Anterior cingulate cortex (tissue), 58 donors: ENCODE results near the gene CDH13.
A peak's percentile ranks its signal among the peaks of the same experiment; 100 is the strongest.

Experiments used
- DNase-seq, 58 donors: peaks; one replicate each; lab custom pipeline; 2025; lab: John Stamatoyannopoulos, UW

The CDH13 gene

DNA sequence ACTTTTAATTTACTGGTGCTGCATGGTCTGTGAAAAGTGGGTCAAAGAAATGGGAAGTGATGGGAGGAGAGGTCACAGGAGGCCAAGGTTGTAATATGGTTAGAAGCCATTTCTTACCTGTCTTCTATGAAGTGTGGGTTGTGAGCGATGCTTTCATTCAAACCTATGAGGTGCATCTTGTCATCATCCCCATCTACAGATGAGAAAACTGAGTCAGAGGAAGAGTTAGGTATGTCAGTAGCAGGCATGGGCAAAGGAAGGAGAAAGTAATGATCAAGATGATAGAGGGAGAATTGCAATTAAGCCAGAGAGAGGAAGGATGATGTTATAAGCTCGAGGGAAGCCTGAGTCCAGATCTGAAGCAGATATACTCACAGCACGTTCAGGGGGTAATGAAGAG is 19.7 kb downstream of the CDH13 start:
- DNase-seq = no peak

DNA sequence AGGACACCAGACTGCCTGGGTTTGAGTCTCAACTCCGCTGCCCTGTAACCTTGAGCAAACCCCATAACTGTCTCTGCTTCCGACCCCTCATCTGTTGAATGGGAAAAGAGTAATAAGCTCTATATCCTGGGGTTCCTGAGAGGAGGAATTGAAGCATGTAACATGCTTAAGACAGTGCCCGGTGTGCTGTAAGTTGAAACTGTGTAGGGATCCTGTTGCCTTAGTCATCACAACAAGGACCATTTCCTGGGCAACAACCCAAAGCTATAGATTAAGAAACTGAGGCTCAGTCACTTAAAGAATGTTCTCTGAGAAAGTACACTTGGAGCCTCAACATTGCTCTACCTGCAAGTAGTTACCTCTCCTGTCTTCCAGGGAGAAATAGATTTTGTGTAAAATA is 23.0 kb downstream of the CDH13 start:
- DNase-seq = no peak

DNA sequence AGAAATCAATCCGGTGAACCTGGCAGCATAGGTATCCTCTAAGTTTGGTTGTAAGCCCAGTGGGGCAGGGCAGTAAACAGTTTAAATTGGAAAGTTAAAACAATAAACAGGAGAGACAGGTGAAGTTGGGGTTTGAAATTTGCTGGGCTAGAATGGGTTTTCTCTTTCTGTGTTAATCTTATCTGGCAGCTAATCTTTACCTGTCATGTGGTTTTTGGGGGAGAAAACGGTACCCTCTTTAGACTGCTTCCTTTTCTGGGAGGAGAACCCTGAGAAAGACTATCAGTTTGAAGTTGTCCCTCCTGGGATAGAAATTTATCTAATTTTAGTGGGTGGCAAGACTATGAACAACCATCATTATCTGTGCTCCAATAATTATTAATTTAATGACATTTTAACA is 24.0 kb downstream of the CDH13 start:
- no peak for DNase-seq

DNA sequence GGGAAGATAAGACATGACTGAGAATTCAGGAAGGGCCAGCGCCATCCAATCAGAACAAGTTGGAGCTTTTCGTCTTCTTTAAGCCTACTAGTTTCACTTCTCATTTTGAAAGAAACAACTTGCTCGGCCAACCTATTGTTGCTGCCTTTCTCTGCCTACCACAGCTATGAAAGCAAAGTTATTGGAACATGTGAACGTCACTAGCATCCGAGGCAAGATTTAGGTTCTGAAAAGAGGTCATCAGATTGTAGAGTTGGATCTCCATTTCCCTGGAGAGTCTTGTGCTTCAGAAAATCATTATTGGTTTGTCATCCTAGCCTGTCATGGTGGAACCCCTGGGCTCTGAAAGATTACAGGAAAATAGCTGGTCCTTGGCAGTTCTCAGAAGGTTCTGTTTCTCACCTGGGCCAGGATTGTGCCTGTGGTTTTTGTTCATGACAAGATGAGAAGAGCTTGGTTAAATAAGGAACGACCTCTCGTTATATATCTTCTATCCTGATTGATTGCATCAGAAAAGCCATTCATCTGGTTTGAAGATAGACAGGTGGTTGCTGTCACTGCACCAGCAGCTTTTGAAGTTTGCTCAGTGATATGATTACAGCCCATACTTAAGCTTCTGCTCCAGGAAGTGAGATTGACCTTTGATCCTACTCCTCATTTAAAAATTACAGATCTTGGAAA is 25.3 kb downstream of the CDH13 start:
- no peak for DNase-seq

DNA sequence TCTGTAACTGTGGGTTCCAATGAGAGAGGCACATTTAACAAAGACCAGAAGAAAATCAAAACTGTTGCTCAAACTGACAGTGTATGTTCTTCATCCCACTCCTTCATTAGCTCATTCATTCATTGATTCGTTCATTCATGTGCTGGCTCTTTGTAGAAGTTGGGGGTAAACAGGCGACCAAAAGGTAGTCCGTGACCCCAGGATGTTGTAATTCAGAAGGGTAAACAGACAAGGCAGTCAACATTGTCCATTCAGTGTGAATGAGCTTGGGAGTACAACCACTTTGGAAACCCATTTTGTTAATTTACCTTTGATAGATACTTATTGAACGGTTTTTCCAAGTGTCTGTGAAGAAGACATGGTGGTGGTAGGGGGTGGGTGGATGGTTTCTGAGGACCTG is 26.1 kb downstream of the CDH13 start:
- no peak for DNase-seq

DNA sequence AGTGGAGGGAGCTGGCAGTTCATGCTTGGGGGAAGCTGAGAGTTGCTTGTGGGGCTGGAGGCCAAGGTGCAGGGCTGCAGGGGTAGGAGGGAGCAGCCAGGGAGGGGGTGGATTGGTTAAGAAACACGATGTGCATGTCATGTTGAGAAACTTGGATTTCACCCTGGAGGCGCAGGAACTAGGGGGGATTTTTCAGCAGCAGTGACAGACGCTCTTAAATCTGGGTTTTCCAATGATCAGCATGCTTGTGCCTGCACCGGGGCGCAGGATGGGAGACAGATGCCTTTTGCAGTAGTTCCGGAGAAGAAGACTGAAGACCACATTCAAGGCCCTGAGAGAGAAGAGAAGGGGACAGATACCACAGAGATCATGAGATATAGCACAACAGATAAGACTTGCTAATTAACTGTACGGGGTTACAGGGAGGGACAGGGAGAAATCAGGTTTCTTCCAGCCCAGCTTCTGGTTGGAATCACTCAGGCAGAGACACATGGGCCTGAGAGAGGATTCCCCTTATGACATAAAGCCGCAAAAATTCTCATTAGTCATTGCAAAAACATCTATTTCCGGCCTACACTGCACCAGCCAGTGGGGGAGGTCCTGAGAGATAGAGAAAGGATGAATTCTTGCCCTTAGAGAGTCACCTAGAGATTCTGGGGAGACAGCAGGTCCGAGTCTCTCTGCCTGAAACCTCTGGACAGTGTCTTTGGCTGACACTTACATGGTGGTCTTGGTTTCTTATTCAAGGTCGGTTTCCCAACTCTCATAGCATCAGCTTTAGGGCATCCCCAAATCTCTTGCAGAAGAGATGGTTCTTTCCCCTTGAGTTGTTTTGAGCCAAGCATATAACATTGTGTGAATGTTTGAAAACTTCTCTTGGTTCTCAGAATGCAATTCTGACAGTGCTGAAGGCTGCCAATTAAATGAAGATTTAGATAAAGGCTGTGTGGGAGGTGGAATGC is 27.1 kb downstream of the CDH13 start:
- no peak for DNase-seq

DNA sequence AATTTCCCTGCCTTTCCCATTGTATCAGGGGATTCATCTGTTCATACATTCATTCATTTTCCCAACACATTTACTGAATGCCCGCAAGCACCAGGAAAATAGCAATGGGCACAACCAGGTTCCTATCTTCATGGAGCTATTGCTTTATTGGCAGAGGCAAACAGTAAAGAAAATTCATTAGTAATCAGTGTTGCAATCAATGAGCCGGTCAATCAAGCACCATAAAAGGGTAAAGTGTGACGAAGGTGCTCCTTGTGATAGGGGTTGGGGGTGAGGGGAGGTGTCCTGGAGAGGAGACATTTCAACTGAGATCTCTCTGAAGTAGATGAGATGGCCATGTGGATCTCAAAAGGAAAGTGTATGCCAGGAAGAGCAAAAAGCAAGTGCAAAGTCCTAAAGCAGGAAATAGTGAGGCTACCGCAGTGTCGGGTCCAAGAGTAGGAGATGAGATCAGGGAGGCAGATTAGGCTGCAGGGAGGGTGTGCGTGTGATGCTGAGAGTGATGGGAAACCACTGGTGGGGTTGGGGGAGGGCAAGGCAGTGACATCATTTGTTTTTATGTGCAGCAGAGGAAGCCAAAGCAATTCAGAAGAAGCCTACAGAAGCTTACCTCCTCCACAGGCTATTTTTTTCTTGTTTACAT is 28.4 kb downstream of the CDH13 start:
- peak in 1 of 58 donors; percentile 4 for DNase-seq

DNA sequence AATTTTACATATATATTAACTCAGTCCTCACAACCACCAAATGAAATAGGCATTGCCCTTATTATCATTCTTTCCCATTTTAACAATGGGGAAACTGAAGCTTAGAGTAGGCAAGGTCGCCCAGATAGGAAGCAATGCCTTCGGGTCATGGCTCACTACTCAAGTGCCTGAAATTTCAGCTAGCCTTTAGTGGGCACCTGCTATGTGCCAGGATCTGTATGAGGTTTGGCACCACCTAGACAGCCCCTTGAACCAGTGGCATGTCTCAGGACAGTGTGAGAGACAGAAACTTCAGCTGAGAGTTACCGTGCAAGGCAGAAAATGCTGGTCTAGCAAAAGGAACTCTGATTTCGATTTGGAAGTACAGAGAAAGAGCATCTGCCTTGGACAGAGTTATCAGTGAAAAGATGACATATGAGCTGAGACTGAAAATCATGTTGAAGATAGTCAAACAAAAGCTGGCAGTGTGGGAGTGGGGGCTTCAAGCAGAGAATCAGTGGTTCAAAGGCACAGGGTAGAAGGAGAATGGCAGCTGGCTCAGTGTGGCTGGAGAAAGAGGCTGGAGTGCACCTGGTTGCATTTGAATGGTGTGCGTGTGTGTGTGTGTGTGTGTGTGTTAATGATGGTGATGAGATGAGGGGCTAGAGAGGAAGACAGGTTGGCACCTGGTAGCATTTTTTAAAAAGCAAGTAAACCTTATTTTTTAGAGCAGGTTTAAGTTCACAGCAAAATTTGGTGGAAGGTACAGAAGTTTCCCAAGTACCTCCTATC is 29.1 kb downstream of the CDH13 start:
- no peak for DNase-seq

DNA sequence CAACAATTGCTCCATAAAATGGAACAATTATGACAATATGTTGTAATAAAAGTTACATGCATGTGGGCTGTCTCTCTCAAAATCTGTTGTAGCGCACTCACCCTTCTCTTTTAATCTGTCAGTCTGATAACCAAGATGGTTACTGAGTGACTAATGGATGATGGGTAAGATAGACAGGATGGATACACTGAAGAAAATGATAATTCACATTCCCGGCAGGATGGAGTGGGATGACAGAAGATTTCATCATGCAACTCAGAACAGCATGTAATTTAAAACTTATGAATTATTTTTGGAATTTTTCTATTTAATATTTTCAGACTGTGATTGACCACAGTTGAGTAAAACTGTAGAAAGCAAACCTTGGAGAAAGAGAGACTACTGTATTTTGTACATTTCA is 30.5 kb downstream of the CDH13 start:
- no peak for DNase-seq

DNA sequence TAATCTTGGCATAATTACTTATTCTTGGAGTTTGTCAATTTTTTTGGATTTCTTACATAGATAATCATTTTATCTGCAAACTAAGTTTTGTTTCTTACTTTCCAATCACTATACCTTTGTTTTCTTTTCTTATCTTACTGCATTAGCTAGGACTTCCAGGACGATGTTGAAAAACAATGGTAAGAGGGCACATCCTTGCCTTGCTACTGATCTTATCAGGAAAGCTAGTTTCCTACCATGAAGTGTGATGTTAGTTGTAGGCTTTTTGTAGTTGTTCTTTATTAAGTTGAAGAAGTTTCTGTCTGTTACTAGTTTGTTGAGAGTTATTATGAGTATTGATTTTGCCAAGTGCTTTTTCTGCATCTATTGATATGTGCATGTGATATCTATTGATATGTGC is 31.0 kb downstream of the CDH13 start:
- DNase-seq = no peak

DNA sequence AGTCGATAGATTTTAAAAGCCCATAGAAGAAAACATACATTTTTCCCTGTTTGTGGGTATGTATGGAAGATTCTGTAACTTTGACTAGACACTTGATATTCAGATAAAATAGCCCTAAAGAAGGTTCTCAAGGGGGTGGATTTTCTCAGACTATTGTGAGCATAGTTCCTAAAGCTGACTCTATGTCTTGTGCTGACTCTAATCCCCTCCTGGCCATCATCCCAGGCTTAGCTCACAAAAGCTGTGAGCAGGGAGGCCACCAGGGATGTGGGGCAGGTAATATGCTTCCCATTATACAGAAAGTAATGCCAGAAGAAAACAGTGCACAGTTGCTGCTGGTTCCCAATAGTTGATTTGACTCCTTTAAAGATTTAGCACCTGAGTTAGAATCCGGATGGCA is 32.0 kb downstream of the CDH13 start:
- no peak for DNase-seq

DNA sequence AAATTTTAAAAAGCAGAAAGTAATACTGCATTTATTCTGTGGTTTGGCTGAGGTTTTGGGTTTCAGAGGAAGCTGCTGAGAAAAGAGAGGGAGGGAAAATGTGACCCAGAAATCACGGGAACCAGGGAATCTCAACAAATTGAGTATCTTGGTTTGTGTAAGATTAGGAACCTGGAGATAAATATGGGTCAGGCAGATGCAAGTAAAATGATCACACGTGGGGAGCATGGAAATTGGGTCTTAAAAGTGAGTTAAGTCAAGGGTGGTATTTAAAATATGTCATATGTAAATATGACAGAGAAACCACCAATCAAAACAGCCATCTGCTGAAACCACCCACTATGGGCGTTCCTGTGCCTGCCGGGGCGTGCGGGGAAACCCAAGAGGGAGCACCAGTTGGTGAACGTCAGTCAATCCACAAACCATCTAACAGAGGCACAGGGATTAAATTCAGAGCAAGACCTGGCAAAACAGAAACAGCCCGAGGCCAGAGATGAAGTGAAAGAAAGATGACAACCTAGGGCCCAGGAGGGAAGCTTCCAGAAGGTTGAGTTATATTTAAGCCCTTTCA is 33.4 kb downstream of the CDH13 start:
- peak in 5 of 58 donors; percentile 2 to 20 (median 8) for DNase-seq

DNA sequence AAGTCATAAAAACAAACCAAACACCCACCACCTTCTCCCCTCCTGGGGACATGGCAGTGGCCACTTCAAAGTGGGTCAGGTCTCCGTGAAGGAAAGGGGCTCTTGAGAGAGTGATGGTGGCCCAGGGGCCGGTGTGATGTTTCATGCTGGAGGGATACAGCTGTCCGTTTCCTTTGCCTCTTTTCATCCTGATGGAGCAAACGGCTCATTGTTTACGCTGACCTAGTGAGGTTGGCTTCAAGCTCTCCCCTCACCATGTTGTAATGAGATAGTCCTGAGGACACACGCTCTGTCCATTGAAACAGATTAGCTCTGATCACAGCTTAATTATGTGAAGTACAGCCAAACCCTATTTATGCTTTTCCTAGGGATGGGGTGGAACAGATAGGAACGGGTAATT is 34.2 kb downstream of the CDH13 start:
- no peak for DNase-seq

DNA sequence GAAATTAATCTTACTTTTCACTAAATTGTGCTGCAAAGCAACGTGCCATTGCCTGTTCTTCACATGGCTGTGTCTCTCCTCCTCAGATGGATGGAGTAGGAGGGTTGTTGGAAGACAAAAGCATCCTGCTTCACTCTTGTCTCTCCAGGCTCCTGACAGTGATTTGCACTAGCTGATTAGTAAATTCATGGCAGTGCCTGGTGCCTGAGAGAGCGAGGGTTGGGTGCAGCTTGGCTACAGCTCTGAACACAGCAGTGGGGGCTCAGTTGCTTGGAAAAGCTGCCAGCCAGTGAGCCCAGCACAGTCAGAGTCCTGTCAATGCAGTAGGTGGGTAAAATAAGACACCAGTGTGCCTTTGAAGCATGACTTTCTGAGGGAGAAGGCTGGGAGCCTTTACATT is 37.4 kb downstream of the CDH13 start:
- peak in 20 of 58 donors; percentile 2 to 54 (median 20) for DNase-seq

DNA sequence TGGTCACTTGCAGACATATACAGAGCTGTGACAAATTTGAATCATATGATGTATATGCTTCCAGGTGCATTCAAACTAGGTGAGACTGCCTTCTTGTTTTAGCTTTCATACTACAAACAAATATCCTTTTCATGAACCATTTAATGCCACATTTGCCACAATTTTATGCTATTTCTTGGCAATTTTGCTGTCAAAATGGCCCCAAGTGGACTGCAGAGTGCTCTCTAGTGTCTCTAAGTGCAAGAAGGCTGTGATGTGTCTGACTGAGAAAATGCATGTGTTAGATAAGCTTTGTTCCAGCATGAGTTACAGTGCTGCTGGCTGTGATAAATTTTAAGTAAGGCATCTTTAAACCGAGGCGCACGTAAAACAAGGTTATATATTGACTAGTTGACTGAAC is 38.3 kb downstream of the CDH13 start:
- DNase-seq = no peak

DNA sequence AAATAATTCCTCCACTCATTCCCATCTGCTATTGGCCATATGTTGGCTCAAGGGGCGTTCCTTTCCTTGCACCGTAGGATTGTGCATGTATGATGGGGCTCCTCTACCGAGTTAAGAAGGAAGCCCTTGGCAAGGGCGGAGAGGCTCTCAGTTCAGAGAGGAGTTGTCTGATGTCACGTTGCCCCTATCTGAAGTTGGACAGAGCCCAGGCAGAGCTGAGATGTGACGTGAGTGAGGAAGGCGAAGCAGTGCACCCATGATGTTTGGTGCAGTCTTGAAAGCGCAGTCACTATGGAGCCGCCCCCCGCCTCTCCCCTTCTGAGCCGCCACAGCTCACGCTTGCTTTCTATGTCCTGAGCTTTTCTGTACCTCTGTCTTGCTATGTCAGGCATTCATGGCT is 40.7 kb downstream of the CDH13 start:
- no peak for DNase-seq

DNA sequence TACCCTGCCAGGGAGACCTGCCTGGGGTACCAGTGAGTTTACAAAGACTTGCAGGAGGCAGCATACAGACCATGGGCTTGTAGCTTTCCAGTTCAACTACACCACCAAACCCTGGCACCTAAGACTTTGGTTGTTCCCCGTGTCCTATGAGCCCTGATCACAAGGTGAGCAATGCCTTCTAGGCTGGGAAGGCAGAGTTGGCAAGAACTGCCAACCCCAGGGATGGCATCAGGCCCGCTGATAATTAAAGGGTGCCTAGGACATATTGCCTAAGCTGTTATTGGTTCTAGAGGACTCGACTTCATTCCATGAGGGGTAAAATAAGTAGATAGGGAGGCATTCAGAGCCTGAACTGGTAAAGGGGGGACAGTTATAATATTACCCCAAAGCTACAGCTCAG is 41.3 kb downstream of the CDH13 start:
- DNase-seq = no peak

DNA sequence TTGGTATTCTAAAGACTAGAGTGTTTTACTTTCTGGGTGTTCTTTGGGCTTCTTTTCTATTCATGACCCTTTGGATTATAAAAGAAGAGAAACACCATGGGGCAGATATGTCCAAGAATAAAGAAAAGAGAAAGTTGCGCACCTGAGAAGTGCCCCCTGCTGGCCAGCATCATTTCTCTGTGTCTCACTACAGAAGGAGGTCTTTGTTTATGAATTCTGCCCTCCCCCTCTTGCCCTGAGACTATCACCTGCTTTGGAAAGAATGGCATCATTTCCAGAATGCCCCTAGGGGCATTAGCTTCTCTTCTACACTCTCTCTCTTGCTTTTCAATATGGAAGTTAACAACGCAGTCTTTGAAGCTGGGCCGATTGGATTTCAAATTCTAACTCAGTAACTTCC is 45.0 kb downstream of the CDH13 start:
- DNase-seq = no peak

DNA sequence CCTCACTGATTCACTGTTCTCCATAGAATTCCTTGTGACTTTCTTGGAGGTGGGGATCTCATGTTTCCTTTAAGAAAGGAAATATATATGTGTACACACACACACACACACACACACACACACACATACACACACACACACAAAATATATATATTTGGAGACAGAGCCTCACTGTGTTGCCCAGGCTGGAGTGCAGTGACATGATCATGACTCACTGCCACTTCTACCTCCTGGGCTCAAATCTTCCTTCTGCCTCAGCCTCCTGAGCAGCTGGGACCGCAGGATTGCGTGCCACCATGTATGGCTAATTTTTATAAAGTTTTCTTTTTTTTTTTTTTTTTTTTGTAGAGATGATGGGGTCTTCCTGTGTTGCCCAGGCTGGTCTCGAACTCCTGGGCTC is 45.9 kb downstream of the CDH13 start:
- no peak for DNase-seq

DNA sequence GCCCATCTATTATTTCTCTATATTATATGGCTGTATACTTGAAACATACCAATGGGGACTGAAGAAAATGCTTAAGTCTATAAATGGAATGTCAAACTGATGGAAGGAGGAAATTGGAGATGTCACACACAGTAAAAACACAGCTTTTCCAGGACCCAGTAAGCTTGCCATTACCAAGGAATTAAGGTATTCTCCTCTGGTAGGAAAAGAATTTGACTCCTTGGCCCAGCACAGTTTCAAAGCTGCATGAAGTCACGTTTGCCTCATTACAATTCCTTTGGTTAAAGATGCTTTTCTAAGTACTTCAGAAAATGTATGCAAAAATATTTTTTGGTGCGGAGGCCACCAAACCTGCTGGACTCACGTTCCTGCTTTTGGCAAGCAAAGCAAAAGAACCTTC is 48.5 kb downstream of the CDH13 start:
- no peak for DNase-seq
